ENCODE data around the gene SEMA4F.

The SEMA4F gene

GRCh38 chr2:74682501-74682900 is 28.5 kb downstream of the SEMA4F start:
- TF ChIP-seq, protein P1, sequence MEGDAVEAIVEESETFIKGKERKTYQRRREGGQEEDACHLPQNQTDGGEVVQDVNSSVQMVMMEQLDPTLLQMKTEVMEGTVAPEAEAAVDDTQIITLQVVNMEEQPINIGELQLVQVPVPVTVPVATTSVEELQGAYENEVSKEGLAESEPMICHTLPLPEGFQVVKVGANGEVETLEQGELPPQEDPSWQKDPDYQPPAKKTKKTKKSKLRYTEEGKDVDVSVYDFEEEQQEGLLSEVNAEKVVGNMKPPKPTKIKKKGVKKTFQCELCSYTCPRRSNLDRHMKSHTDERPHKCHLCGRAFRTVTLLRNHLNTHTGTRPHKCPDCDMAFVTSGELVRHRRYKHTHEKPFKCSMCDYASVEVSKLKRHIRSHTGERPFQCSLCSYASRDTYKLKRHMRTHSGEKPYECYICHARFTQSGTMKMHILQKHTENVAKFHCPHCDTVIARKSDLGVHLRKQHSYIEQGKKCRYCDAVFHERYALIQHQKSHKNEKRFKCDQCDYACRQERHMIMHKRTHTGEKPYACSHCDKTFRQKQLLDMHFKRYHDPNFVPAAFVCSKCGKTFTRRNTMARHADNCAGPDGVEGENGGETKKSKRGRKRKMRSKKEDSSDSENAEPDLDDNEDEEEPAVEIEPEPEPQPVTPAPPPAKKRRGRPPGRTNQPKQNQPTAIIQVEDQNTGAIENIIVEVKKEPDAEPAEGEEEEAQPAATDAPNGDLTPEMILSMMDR (IDR thresholded peaks at IDR 0.05; ENCODE audit: insufficient read depth, low read depth, low read length, missing control alignments), result no peak
- no peak for DNase-seq (ENCODE audit: low read depth)
- H3K4me3 ChIP-seq (ENCODE audit: low read depth, low read length), result no peak overlapping the region

GRCh38 chr2:74685408-74685807 is 31.4 kb downstream of the SEMA4F start:
- H3K4me3 ChIP-seq (ENCODE audit: low read depth, low read length), result no peak overlapping the region
- no peak for DNase-seq (ENCODE audit: low read depth)
- TF ChIP-seq, protein P1 (IDR thresholded peaks at IDR 0.05; ENCODE audit: insufficient read depth, low read depth, low read length, missing control alignments), result no peak

- DNase-seq (ENCODE audit: low read depth), result no peak
- TF ChIP-seq, protein P1 (IDR thresholded peaks at IDR 0.05; ENCODE audit: insufficient read depth, low read depth, low read length, missing control alignments), result no peak
- no peak overlapping the region for H3K4me3 ChIP-seq (ENCODE audit: low read depth, low read length)
These were observed 34.8 kb downstream of the SEMA4F start for GRCh38 chr2:74688881-74689280.

DNA sequence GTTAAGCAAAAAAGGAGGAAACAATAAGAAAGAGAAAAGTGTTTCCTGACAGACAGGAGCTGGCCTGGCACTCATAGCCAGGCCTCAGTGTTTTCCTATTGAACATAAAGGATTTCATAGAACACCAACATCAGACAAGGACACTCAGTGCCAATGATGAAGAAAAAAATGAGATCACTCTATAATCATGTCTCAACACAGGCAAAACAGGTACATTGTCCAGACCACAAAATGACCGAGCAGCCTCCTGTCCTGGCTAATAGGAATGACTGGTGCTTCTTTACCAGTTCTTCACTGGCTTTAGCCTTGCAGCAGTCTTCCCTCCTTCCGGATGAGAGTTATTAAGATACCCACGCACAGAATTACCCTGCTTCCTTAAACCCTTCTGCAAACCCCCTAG is 35.6 kb downstream of the SEMA4F start:
- no peak for DNase-seq (ENCODE audit: low read depth)
- H3K4me3 ChIP-seq (ENCODE audit: low read depth, low read length), result no peak overlapping the region
- TF ChIP-seq, protein P1 (IDR thresholded peaks at IDR 0.05; ENCODE audit: insufficient read depth, low read depth, low read length, missing control alignments), result no peak

- TF ChIP-seq, protein P1 (IDR thresholded peaks at IDR 0.05; ENCODE audit: insufficient read depth, low read depth, low read length, missing control alignments), result peak; percentile 72
- no peak overlapping the region for H3K4me3 ChIP-seq (ENCODE audit: low read depth, low read length)
- DNase-seq (ENCODE audit: low read depth), result peak; percentile 72
These were observed 36.5 kb downstream of the SEMA4F start for GRCh38 chr2:74690571-74690970.

DNA sequence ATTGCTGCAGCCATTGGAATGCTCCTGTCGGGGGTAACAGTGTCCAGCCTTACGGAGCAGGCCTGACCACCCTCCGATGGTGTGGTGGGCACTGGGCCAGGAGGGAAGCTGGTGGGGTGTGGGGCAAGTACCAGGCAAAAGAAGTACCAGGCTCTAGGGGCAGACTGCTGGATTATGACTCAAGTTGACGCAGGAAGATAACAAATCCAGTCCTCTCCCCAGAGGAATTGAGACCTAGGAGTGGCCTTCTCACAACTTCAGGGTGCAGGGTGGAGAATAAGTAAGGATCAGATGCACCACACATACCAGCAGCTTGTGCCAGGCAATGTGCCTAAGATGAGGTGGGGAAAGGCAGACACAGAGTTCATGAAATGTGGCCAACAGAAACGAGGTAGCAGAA is 37.9 kb downstream of the SEMA4F start:
- TF ChIP-seq, protein P1 (IDR thresholded peaks at IDR 0.05; ENCODE audit: insufficient read depth, low read depth, low read length, missing control alignments), result no peak
- no peak for DNase-seq (ENCODE audit: low read depth)
- H3K4me3 ChIP-seq (ENCODE audit: low read depth, low read length), result no peak overlapping the region

DNA sequence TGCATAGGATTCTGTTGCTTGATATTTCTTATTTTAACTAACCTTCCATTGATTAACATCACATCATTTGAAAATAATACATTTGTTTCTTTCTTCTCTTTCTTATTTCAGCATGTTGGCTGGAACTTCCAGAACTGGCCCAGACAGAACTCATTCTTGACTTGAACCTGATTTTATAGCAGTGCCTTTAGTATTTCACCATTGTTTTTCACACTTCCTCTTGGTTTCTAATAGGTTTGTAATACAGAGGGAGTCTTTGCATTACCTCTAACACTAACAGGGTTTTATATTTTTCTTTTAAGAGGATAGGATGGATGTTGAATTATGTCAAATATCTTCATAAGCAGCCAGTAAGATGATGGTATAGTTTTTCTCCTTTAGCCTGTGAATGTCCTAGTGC is 39.2 kb downstream of the SEMA4F start:
- TF ChIP-seq, protein P1 (IDR thresholded peaks at IDR 0.05; ENCODE audit: insufficient read depth, low read depth, low read length, missing control alignments), result no peak
- no peak overlapping the region for H3K4me3 ChIP-seq (ENCODE audit: low read depth, low read length)
- no peak for DNase-seq (ENCODE audit: low read depth)

Measured in GM12865 (cell line).